AG09319 (cell line): ENCODE measurements around the gene CTDNEP1.

Source experiments
- DNase-seq: peaks from one replicate; pipeline ENCODE4 v3.0.0-alpha.2; 2010; ENCODE audit warnings: low read depth; ENCODE audit errors: extremely low read depth
- CTCF ChIP-seq: IDR thresholded peaks from 2 replicates; pipeline ENCODE4 v1.5.1; 2011; ENCODE audit warnings: low read depth, mild to moderate bottlenecking, inconsistent platforms, low read length, moderate library complexity

Gene CTDNEP1

GRCh38 chr17:7283471-7284216 is 32.1 kb upstream of the CTDNEP1 start:
- no peak for DNase-seq
- no peak for TF ChIP-seq CTCF

GRCh38 chr17:7282752-7283321 is 31.3 kb upstream of the CTDNEP1 start:
- no peak for DNase-seq
- TF ChIP-seq CTCF = no peak

- no peak for DNase-seq
- TF ChIP-seq CTCF = no peak
These were observed 30.6 kb upstream of the CTDNEP1 start for GRCh38 chr17:7281953-7282751.

- DNase-seq = peak; percentile 77
- TF ChIP-seq CTCF = no peak
These were observed 29.8 kb upstream of the CTDNEP1 start, which contains the start of gene SLC2A4 for GRCh38 chr17:7281074-7281952. TSS of gene SLC2A4 (plus strand) at chr17:7281718. CDS start at chr17:7281935, 217 bp downstream.

- TF ChIP-seq CTCF = peak; percentile 96
- DNase-seq = peak; percentile 48
These were observed 29.1 kb upstream of the CTDNEP1 start for GRCh38 chr17:7280519-7281073.

DNA sequence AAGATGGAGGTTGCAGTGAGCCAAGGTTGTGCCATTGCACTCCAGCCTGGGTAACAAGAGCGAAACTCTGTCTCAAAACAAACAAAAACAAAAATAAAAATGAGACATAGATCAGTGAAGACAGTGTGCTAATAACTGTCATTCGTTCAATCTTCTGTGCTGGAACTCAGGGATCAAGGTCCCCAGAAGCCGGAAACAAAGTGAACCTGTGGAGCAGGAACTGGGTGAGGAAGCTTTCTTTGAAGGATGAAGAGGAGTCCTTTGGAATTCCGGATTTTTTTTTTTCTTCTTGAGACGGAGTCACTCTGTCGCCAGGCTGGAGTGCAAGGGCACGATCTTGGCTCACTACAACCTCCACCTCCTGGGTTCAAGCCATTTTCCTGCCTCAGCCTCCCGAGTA is 27.9 kb upstream of the CTDNEP1 start:
- DNase-seq = no peak
- no peak for TF ChIP-seq CTCF
